Gastroesophageal sphincter (tissue), 4 donors: ENCODE measurements around the gene ACOT11. TPM values are rescaled to one million over a fixed set of nuclear protein-coding genes. Genes with fewer than 3 reads are reported as not detected.
"Not testable (repeated sequence)": the region's sequence is repeated elsewhere in the genome, so short reads cannot be mapped to it uniquely, and the experiment has no call there.

Experiments
- ATAC-seq: fragments of 150-250 bp; one replicate; pipeline ENCODE4 v1.9.1; 2016; ENCODE audit warnings: mild to moderate bottlenecking, moderate library complexity
- H3K27ac ChIP-seq, 4 donors: fragments of 200-600 bp; sonication (generic) in 3 of 4; 1 replicate in 3 of 4; 2 replicates in 1 of 4; pipeline ENCODE4 v1.5.1; 2016 to 2019
- H3K27me3 ChIP-seq: fragments of 200-600 bp; sonication (generic); one replicate; pipeline ENCODE4 v1.5.1; 2019
- H3K36me3 ChIP-seq, 2 donors: fragments of 200-600 bp; sonication (generic); one replicate each; pipeline ENCODE4 v1.5.1; 2019; ENCODE audit warnings: control low read depth in 1 of 2
- H3K4me1 ChIP-seq, 3 donors: fragments of 200-600 bp; sonication (generic); 1 replicate in 2 of 3; 2 replicates in 1 of 3; pipeline ENCODE4 v1.5.1; 2016 to 2019; ENCODE audit warnings: control low read depth in 2 of 3
- H3K4me3 ChIP-seq, 2 donors: fragments of 200-600 bp; sonication (generic); one replicate each; pipeline ENCODE4 v1.5.1; 2019; ENCODE audit warnings: mild to moderate bottlenecking in 1 of 2, moderate library complexity in 1 of 2
- H3K9me3 ChIP-seq, 3 donors: fragments of 200-600 bp; sonication (generic); one replicate each; pipeline ENCODE4 v1.5.1; 2017 to 2019; ENCODE audit warnings: control low read depth in 2 of 3
- CTCF ChIP-seq, 4 experiments: fragments of 200-600 bp in 2 of 4; fragments of 450-650 bp in 2 of 4; sonication (generic) in 1 of 4; IDR thresholded peaks; one replicate each; pipeline ENCODE4 v1.5.1; 2017 to 2019; ENCODE audit warnings: antibody characterized with exemption in 4 of 4, mild to moderate bottlenecking in 2 of 4, moderate library complexity in 2 of 4
- EP300 ChIP-seq: sonication (generic); formaldehyde crosslinking; IDR thresholded peaks from one replicate; pipeline ENCODE4 v1.6.1; 2017; ENCODE audit warnings: antibody characterized with exemption, mild to moderate bottlenecking
- POLR2A ChIP-seq, 2 donors: fragments of 450-650 bp; IDR thresholded peaks; one replicate each; pipeline ENCODE4 v1.6.1; 2017; ENCODE audit warnings: antibody characterized with exemption in 2 of 2, mild to moderate bottlenecking in 2 of 2, moderate library complexity in 1 of 2
- POLR2AphosphoS5 ChIP-seq: sonication (generic); formaldehyde crosslinking; IDR thresholded peaks from one replicate; pipeline ENCODE4 v1.6.1; 2017; ENCODE audit warnings: antibody characterized with exemption
- WGBS, 2 donors: methylation state at CpG; one replicate each; pipeline ENCODE4 v1.1.5; 2018; ENCODE audit warnings: low coverage in 1 of 2; 5-methylcytosine and 5-hydroxymethylcytosine counted together
- total RNA-seq, 4 donors: library from RNA; depleted of rRNA; stranded (reverse); fragments of >200 nt; gene quantifications; one replicate each; pipeline ENCODE4 v1.1.0, GENCODE V29; 2016

ACOT11 gene
- total RNA-seq, 4 donors from 2014 or later, result 4.4 to 40.5 (median 10.9) TPM

GRCh38 chr1:54520631-54521321 is 27.3 kb upstream of the ACOT11 start:
- H3K4me1 ChIP-seq, result no peaks in the 10 kb centered on the region
- 91 to 94% methylated on average over 8 to 9 of the region's 9 CpGs for WGBS, 2 donors
- H3K27ac ChIP-seq, result no peak overlapping the region
- no peaks in the 10 kb centered on the region for H3K27me3 ChIP-seq
- H3K9me3 ChIP-seq, result no peaks in the 10 kb centered on the region
- no peaks in the 10 kb centered on the region for H3K36me3 ChIP-seq
- no peak for TF ChIP-seq EP300
- no peak for TF ChIP-seq POLR2A (IDR thresholded peaks at IDR 0.05)
- no peak for TF ChIP-seq CTCF (IDR thresholded peaks at IDR 0.05)
- TF ChIP-seq POLR2AphosphoS5, result no peak
- no peak overlapping the region for H3K4me3 ChIP-seq
- no peak for ATAC-seq

- not testable (repeated sequence) for H3K36me3 ChIP-seq, H3K4me3 ChIP-seq, H3K27me3 ChIP-seq, H3K27ac ChIP-seq, ATAC-seq, H3K4me1 ChIP-seq, H3K9me3 ChIP-seq
- WGBS, 2 donors, result 67 to 93% methylated on average over 2 of the region's 3 CpGs
Observed at GRCh38 chr1:54526565-54526964, 21.5 kb upstream of the ACOT11 start.

- Histone ChIP-seq H3K36me3 (no peaks in the 10 kb centered on the region), H3K4me1 (no peaks in the 10 kb centered on the region), H3K27me3 (no peaks in the 10 kb centered on the region), H3K9me3 (no peaks in the 10 kb centered on the region), H3K4me3 (no peak overlapping the region), H3K27ac (no peak overlapping the region)
- TF ChIP-seq POLR2AphosphoS5, result no peak
- no peak for TF ChIP-seq POLR2A (IDR thresholded peaks at IDR 0.05)
- no peak for TF ChIP-seq CTCF (IDR thresholded peaks at IDR 0.05)
- no peak for TF ChIP-seq EP300
- 85 to 100% methylated on average over 1 of the region's 1 CpG for WGBS, 2 donors
- ATAC-seq, result no peak
Observed at GRCh38 chr1:54528613-54529012, 19.4 kb upstream of the ACOT11 start.

- Histone ChIP-seq H3K9me3 (no peaks in the 10 kb centered on the region), H3K36me3 (no peaks in the 10 kb centered on the region), H3K4me3 (no peak overlapping the region), H3K4me1 (no peaks in the 10 kb centered on the region), H3K27ac (no peak overlapping the region), H3K27me3 (no peaks in the 10 kb centered on the region)
- no peak for ATAC-seq
- TF ChIP-seq POLR2A (IDR thresholded peaks at IDR 0.05) (no peak), EP300 (no peak), POLR2AphosphoS5 (no peak), CTCF (IDR thresholded peaks at IDR 0.05) (no peak)
- 91 to 100% methylated on average over 2 of the region's 2 CpGs for WGBS, 2 donors
Observed at GRCh38 chr1:54532033-54532432, 16.0 kb upstream of the ACOT11 start.

GRCh38 chr1:54536656-54537055 is 11.4 kb upstream of the ACOT11 start:
- not testable (repeated sequence) for H3K36me3 ChIP-seq, H3K4me3 ChIP-seq, H3K9me3 ChIP-seq, H3K4me1 ChIP-seq, H3K27ac ChIP-seq, H3K27me3 ChIP-seq, ATAC-seq
- WGBS, 2 donors, result 78 to 83% methylated on average over 3 of the region's 4 CpGs

- H3K9me3 ChIP-seq, result no peaks in the 10 kb centered on the region
- H3K27ac ChIP-seq, result no peak overlapping the region
- no peaks in the 10 kb centered on the region for H3K27me3 ChIP-seq
- WGBS, 2 donors, result 59 to 94% methylated on average over 3 to 4 of the region's 4 CpGs
- H3K4me1 ChIP-seq, result peaks cover 0 to 15% (median 7%) of the 10 kb centered on the region in 3 donors
- TF ChIP-seq POLR2AphosphoS5, result no peak
- no peak for TF ChIP-seq EP300
- TF ChIP-seq POLR2A (IDR thresholded peaks at IDR 0.05), result no peak
- no peak for TF ChIP-seq CTCF (IDR thresholded peaks at IDR 0.05)
- no peaks in the 10 kb centered on the region for H3K36me3 ChIP-seq
- H3K4me3 ChIP-seq, result no peak overlapping the region
- ATAC-seq, result no peak
Observed at GRCh38 chr1:54537611-54538010, 10.4 kb upstream of the ACOT11 start.
